Ascending aorta (tissue), 2 donors: ENCODE data around the gene SIVA1. TPM values are rescaled to one million over a fixed set of nuclear protein-coding genes. Genes with fewer than 3 reads are reported as not detected.
A peak's percentile ranks its signal among the peaks of the same experiment; 100 is the strongest.
"Not testable (repeated sequence)": the region's sequence is repeated elsewhere in the genome, so short reads cannot be mapped to it uniquely, and the experiment has no call there.

Source experiments
- DNase-seq, 2 donors: peaks; one replicate each; pipeline ENCODE4 v3.0.0-alpha.2; 2019; ENCODE audit warnings: low spot score in 2 of 2
- H3K27ac ChIP-seq, 2 donors: fragments of 200-600 bp; sonication (generic); one replicate each; pipeline ENCODE4 v1.5.1; 2016 to 2017; ENCODE audit warnings: mild to moderate bottlenecking in 1 of 2
- H3K27me3 ChIP-seq: fragments of 200-600 bp; sonication (generic); one replicate; pipeline ENCODE4 v1.5.1; 2017
- H3K36me3 ChIP-seq, 2 donors: fragments of 200-600 bp; sonication (generic); one replicate each; pipeline ENCODE4 v1.5.1; 2016
- H3K4me1 ChIP-seq, 2 donors: fragments of 200-600 bp; sonication (generic); one replicate each; pipeline ENCODE4 v1.5.1; 2016 to 2017; ENCODE audit warnings: mild to moderate bottlenecking in 1 of 2
- H3K4me3 ChIP-seq, 2 donors: fragments of 200-600 bp; sonication (generic); one replicate each; pipeline ENCODE4 v1.5.1; 2016 to 2017; ENCODE audit warnings: mild to moderate bottlenecking in 1 of 2
- H3K9me3 ChIP-seq, 2 donors: fragments of 200-600 bp; sonication (generic); one replicate each; pipeline ENCODE4 v1.5.1; 2016
- intact Hi-C: fragments of 100-400 bp; cut with DNase I; formaldehyde crosslinking; loops from one replicate; pipeline ENCODE4 v1.15.1; 2023
- total RNA-seq: library from RNA; depleted of rRNA; stranded (reverse); fragments of >200 nt; gene quantifications from one replicate; pipeline ENCODE4 v1.1.0, GENCODE V29; 2016
- TF ChIP-seq, protein P1 (sequence below), 3 experiments: fragments of 200-600 bp in 2 of 3; fragments of 450-650 bp in 1 of 3; sonication (generic) in 2 of 3; IDR thresholded peaks; one replicate each; pipeline ENCODE4 v1.5.1; 2016 to 2019; ENCODE audit warnings: antibody characterized with exemption in 3 of 3, mild to moderate bottlenecking in 1 of 3, moderate library complexity in 1 of 3

Gene SIVA1
- total RNA-seq, 1 donor from 2014 or later, result 410 TPM

DNA sequence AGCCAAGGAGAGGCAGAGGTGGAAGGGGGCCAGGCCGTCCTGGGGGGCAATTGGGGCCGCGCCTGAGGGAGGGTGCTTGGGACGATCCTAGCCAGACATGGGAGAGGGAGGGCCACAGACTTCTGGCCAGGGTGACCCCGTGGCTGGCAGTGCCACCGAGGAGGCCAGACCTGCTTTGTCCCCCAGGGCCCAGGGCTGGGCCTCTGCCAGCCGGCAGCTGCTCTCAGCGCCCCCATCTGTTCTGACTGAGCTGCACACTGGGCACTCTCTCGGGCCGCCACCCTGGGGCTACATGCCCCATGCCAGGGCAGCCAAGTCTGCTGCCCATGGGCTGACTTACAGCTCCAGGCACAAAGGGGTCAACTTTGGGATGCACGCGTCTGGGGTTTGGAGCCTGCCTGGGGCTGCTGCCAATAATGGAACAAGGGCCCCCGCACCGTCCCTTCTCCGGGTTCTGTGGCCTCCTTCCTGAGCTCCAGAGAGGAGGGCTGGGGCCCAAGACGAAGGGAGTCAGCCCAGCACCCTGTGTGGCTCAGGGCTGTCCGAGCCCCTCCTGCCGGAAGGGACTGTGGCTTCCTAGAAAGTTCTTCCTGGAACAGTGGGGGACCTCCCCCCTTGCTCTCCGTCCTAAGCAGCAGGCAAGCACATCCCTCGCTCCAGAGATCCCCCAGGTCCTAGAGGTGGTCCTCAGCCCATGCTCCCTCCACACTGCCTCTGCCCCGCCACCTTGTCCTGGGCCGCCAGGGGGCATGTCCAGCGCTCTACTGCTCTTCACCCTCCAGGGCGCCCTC is 27.8 kb upstream of the SIVA1 start:
- Histone ChIP-seq H3K4me1 (peaks cover 24 to 47% of the 10 kb centered on the region in 2 donors), H3K27ac (peak overlapping the region; percentile 84 to 89), H3K9me3 (no peaks in the 10 kb centered on the region), H3K36me3 (peaks cover 0 to under 1% of the 10 kb centered on the region in 2 donors), H3K4me3 (peak overlapping the region; percentile 83 to 94), H3K27me3 (no peaks in the 10 kb centered on the region)
- intact Hi-C loops, result loop anchor here (1.0 kb wide), 1 partner anchor 24 kb away; no protein-coding TSS in a partner anchor
- TF ChIP-seq, protein P1, sequence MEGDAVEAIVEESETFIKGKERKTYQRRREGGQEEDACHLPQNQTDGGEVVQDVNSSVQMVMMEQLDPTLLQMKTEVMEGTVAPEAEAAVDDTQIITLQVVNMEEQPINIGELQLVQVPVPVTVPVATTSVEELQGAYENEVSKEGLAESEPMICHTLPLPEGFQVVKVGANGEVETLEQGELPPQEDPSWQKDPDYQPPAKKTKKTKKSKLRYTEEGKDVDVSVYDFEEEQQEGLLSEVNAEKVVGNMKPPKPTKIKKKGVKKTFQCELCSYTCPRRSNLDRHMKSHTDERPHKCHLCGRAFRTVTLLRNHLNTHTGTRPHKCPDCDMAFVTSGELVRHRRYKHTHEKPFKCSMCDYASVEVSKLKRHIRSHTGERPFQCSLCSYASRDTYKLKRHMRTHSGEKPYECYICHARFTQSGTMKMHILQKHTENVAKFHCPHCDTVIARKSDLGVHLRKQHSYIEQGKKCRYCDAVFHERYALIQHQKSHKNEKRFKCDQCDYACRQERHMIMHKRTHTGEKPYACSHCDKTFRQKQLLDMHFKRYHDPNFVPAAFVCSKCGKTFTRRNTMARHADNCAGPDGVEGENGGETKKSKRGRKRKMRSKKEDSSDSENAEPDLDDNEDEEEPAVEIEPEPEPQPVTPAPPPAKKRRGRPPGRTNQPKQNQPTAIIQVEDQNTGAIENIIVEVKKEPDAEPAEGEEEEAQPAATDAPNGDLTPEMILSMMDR (IDR thresholded peaks at IDR 0.05), result peak; percentile 23 to 53 (median 45)
- DNase-seq, result peak in 1 of 2 donors; percentile 81

GRCh38 chr14:104725772-104726548 is 27.0 kb upstream of the SIVA1 start:
- TF ChIP-seq, protein P1 (IDR thresholded peaks at IDR 0.05), result no peak
- no peaks in the 10 kb centered on the region for H3K27me3 ChIP-seq
- intact Hi-C loops, result no loop called here
- H3K4me3 ChIP-seq, result peak overlapping the region in 1 of 2 donors; percentile 94
- DNase-seq, result no peak
- H3K4me1 ChIP-seq, result peaks cover 24 to 47% of the 10 kb centered on the region in 2 donors
- no peaks in the 10 kb centered on the region for H3K9me3 ChIP-seq
- H3K27ac ChIP-seq, result peak overlapping the region; percentile 84 to 89
- no peaks in the 10 kb centered on the region for H3K36me3 ChIP-seq

GRCh38 chr14:104726600-104727451 is 26.1 kb upstream of the SIVA1 start:
- no peak for DNase-seq
- Histone ChIP-seq H3K9me3 (no peaks in the 10 kb centered on the region), H3K4me1 (peaks cover 29 to 51% of the 10 kb centered on the region in 2 donors), H3K36me3 (no peaks in the 10 kb centered on the region), H3K4me3 (peak overlapping the region in 1 of 2 donors; percentile 94), H3K27me3 (no peaks in the 10 kb centered on the region), H3K27ac (peak overlapping the region; percentile 84 to 89)
- intact Hi-C loops, result no loop called here
- TF ChIP-seq, protein P1 (IDR thresholded peaks at IDR 0.05), result no peak

GRCh38 chr14:104728631-104729030 is 24.3 kb upstream of the SIVA1 start:
- DNase-seq, result no peak
- Histone ChIP-seq H3K4me1 (peaks cover 21 to 51% of the 10 kb centered on the region in 2 donors), H3K36me3 (no peaks in the 10 kb centered on the region), H3K9me3 (no peaks in the 10 kb centered on the region), H3K27ac (no peak overlapping the region), H3K4me3 (no peak overlapping the region), H3K27me3 (no peaks in the 10 kb centered on the region)
- TF ChIP-seq, protein P1 (IDR thresholded peaks at IDR 0.05), result no peak
- intact Hi-C loops, result no loop called here

DNA sequence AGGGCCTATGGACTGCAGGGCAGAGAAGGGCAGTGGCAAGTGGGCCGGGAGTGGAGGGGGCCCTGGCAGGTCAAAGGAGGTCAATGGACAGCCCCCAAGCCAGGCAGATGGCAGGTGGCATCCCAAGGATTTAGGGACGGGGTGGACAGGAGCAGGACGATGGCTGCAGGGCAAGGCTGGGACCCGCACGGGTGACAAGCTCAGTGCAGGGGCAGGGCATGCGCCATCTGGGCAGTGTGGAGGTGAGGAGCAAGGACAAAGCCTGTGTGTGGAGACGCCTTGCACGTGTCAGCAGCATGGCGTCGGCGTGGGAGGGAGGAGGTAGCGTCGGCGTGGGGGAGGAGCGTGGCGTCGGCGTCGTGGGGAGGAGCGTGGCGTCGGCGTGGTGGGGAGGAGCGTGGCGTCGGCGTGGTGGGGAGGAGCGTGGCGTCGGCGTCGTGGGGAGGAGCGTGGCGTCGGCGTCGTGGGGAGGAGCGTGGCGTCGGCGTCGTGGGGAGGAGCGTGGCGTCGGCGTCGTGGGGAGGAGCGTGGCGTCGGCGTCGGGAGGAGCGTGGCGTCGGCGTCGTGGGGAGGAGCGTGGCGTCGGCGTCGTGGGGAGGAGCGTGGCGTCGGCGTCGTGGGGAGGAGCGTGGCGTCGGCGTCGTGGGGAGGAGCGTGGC is 23.6 kb upstream of the SIVA1 start:
- H3K27me3 ChIP-seq, H3K9me3 ChIP-seq, intact Hi-C loops, H3K4me3 ChIP-seq, DNase-seq, H3K27ac ChIP-seq, H3K36me3 ChIP-seq: not testable (repeated sequence)
- peaks cover 24 to 54% of the 10 kb centered on the region in 2 donors for H3K4me1 ChIP-seq
